Stimulated activated CD8-positive, alpha-beta memory T cell treated with anti-CD3 and anti-CD28 coated beads, Interleukin-15, amount 100 ng/mL, for 24 hours (primary cell): ENCODE measurements around the gene PRMT1.

Source experiments
- DNase-seq: peaks from one replicate; pipeline ENCODE4 v3.0.0-alpha.2; 2020; ENCODE audit warnings: low read depth

PRMT1 gene

GRCh38 chr19:49651029-49651819, 25.8 kb upstream of the PRMT1 start:
- no peak for DNase-seq

- no peak for DNase-seq
These were observed 25.1 kb upstream of the PRMT1 start for GRCh38 chr19:49651820-49652550.

- DNase-seq, result no peak
These were observed 24.3 kb upstream of the PRMT1 start for GRCh38 chr19:49652551-49653465.

- no peak for DNase-seq
These were observed 23.6 kb upstream of the PRMT1 start for GRCh38 chr19:49653466-49653806.

- no peak for DNase-seq
These were observed 22.5 kb upstream of the PRMT1 start for GRCh38 chr19:49654581-49654980.

GRCh38 chr19:49655570-49656455, 21.3 kb upstream of the PRMT1 start:
- no peak for DNase-seq

- DNase-seq, result no peak
These were observed 20.5 kb upstream of the PRMT1 start for GRCh38 chr19:49656456-49657109.

GRCh38 chr19:49657493-49658138, 19.5 kb upstream of the PRMT1 start:
- DNase-seq, result no peak

- DNase-seq, result no peak
These were observed 18.9 kb upstream of the PRMT1 start for GRCh38 chr19:49658139-49658517.

GRCh38 chr19:49658566-49659442, 18.3 kb upstream of the PRMT1 start:
- DNase-seq, result no peak

- no peak for DNase-seq
These were observed 16.6 kb upstream of the PRMT1 start for GRCh38 chr19:49660338-49660961.

GRCh38 chr19:49662011-49662410, 15.1 kb upstream of the PRMT1 start:
- DNase-seq, result no peak

- DNase-seq, result no peak
These were observed 13.8 kb upstream of the PRMT1 start for GRCh38 chr19:49663224-49663623.

- DNase-seq, result peak; percentile 90
These were observed 12.7 kb upstream of the PRMT1 start for GRCh38 chr19:49664171-49665035.

GRCh38 chr19:49665036-49665350, 12.1 kb upstream of the PRMT1 start:
- DNase-seq, result no peak

- peak; percentile 96 for DNase-seq
These were observed 11.5 kb upstream of the PRMT1 start, which contains the start of the genes BCL2L12 and IRF3 for GRCh38 chr19:49665351-49666119. BCL2L12 (plus strand) TSS chr19:49665933; CDS start chr19:49666693, 760 bp downstream. IRF3 (minus strand) TSS chr19:49665857; CDS start chr19:49664838, 1,019 bp downstream.

- no peak for DNase-seq
These were observed 11.0 kb upstream of the PRMT1 start for GRCh38 chr19:49666120-49666444.
